ENCODE data around the gene RBMS3. TPM values are rescaled to one million over a fixed set of nuclear protein-coding genes. Genes with fewer than 3 reads are reported as not detected.

RBMS3 gene
- total and polyA plus RNA-seq, 2 of the 8 experiments (the other 6 are each of a cell fraction or from before 2014, with no cell fraction given): 3.7 to 6.9 TPM

DNA sequence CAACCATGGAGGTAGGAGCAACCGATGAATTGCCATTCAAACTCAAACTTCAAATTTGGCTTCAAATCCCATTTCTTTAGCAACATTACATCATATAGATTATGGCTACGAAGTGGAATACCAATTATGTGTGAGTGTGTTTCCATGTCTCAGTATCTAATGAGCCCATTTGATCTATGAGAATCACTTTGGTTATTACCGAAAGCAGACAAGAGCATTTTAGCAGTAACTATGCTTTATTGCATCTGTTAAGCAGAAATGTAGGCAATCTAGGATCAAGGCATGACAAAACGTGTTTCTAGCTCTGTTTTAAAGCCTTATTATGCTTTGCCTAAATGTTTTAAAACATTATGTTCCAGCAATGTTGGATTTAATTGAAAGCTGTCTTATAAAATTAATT lies 743.6 kb downstream of the RBMS3 start:
- ChIA-PET CTCF (ENCODE audit: partially characterized antibody) (interaction anchor here (1.0 to 2.0 kb wide), 4 partner anchors 10 to 727 kb away, joined by 3 to 6 read pairs (median 4); no protein-coding TSS in a partner anchor), POLR2A (ENCODE audit: partially characterized antibody) (no interaction called here)
- Histone ChIP-seq H2BK12ac (ENCODE audit: low read depth, low read length) (no peak overlapping the region), H4K91ac (replicated peaks; ENCODE audit: insufficient read length, low read length) (no peak overlapping the region), H2BK120ac (replicated peaks; ENCODE audit: low read depth, low read length) (no peak overlapping the region), H2BK5ac (ENCODE audit: low read depth, low read length) (no peak overlapping the region), H3K36me3 (ENCODE audit: control insufficient read depth in 2 of 4, insufficient read depth in 4 of 4, low read length in 3 of 4) (no peaks in the 10 kb centered on the region), H4K20me1 (replicated peaks in 1 of 2; ENCODE audit: control insufficient read depth in 1 of 2, insufficient read depth in 2 of 2, low read length in 2 of 2) (no peaks in the 10 kb centered on the region), H3K4me1 (replicated peaks in 1 of 4; ENCODE audit: control insufficient read depth in 3 of 4, insufficient read depth in 4 of 4, low read length in 3 of 4) (no peaks in the 10 kb centered on the region), H2AK5ac (ENCODE audit: low read depth, low read length) (no peak overlapping the region), H3K18ac (ENCODE audit: extremely low read depth, low read length) (no peak overlapping the region), H2AFZ (ENCODE audit: low read length) (no peak overlapping the region), H3K56ac (replicated peaks; ENCODE audit: insufficient read length, low read depth, low read length) (no peak overlapping the region), H3K9me3 (ENCODE audit: insufficient read depth in 2 of 2, low read depth in 1 of 2, low read length in 1 of 2) (no peaks in the 10 kb centered on the region), H3K23me2 (ENCODE audit: low read depth, low read length) (no peaks in the 10 kb centered on the region), H3K4ac (replicated peaks; ENCODE audit: insufficient read length, low read depth, low read length) (no peak overlapping the region), H4K5ac (ENCODE audit: insufficient read length, low read depth, low read length) (no peak overlapping the region), H3K14ac (ENCODE audit: insufficient read length) (no peak overlapping the region), H3K4me3 (ENCODE audit: extremely low read depth in 1 of 4, insufficient read depth in 2 of 4, low read depth in 3 of 4, low read length in 4 of 4) (no peak overlapping the region), H2BK15ac (ENCODE audit: low read length) (no peak overlapping the region), H2BK20ac (ENCODE audit: low read length) (no peak overlapping the region), H3K27me3 (replicated peaks in 1 of 4; ENCODE audit: control insufficient read depth in 3 of 4, extremely low read depth in 1 of 4, insufficient read depth in 3 of 4, low read length in 3 of 4) (no peaks in the 10 kb centered on the region), H3K79me1 (ENCODE audit: low read depth, low read length) (no peaks in the 10 kb centered on the region), H3K4me2 (ENCODE audit: insufficient read depth in 1 of 2, low read depth in 2 of 2, low read length in 2 of 2) (no peak overlapping the region), H3K79me2 (ENCODE audit: control insufficient read depth in 1 of 2, insufficient read depth in 2 of 2, low read length in 2 of 2) (no peaks in the 10 kb centered on the region), H3K27ac (ENCODE audit: low read depth, low read length) (no peak overlapping the region), H4K8ac (ENCODE audit: extremely low read depth, insufficient read depth, low read length) (no peak overlapping the region), H3K23ac (ENCODE audit: insufficient read length) (no peak overlapping the region), H3K9ac (replicated peaks in 1 of 4; ENCODE audit: extremely low read depth in 1 of 4, low read depth in 3 of 4, low read length in 3 of 4) (no peak overlapping the region)
- no peak for DNase-seq (ENCODE audit: low read depth in 1 of 2, low spot score in 2 of 2)
- no peak for FAIRE-seq
- 92% methylated on average over 4 of the region's 4 CpGs; no CpG with 5 or more reads in 1 of the 2 experiments for WGBS, 2 experiments (ENCODE audit: extremely low coverage in 1 of 2, insufficient coverage in 1 of 2, insufficient read length in 1 of 2, insufficient replicate concordance in 2 of 2, low coverage in 1 of 2, low lambda C conversion rate in 2 of 2, missing lambda C conversion rate in 1 of 2)
